A673 (cell line): ENCODE measurements around the gene TCF15.

ENCODE experiments used
- EZH2 ChIP-seq: fragments of 200-600 bp; sonication (generic); IDR thresholded peaks from 2 replicates; pipeline ENCODE4 v1.6.1; 2017; ENCODE audit warnings: borderline replicate concordance, low read depth, mild to moderate bottlenecking, mixed read lengths, antibody characterized with exemption, low read length; ENCODE audit not compliant: poor library complexity, severe bottlenecking
- TF ChIP-seq, protein P1 (sequence below): fragments of 300-800, 200-600 bp; sonication (generic); conservative IDR thresholded peaks from 2 replicates; pipeline ENCODE4 v1.5.1; 2017; ENCODE audit warnings: low read depth, mild to moderate bottlenecking, antibody characterized with exemption, low read length, moderate library complexity, mixed read lengths

DNA sequence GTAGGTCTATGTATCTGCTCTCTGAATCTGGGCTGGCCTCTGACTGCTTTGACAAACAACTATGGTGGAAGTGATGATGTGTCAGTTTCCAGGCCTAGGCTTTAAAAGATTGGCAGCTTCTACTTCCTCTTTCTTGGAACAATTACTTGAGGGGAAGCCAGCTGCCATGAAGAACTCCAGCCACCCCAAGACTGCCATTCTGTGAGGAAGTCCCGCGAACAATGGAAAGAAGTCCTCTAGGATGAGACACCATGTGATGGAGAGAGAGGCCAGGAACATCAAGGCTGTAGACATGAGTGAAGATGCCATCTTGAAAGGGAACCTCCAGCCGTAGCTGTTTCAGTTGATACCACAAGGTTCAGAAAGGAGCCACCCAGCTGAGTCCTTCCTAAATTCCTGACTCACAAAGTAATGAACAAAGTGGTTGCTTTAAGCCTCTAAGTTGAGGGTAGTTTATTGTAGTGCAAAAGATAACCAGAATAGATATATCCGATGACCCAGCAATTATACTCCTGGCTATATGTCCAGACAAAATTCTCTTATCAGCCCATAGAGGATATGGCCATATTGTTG is 15.3 kb upstream of the TCF15 start:
- TF ChIP-seq EZH2, result no peak
- TF ChIP-seq, protein P1, sequence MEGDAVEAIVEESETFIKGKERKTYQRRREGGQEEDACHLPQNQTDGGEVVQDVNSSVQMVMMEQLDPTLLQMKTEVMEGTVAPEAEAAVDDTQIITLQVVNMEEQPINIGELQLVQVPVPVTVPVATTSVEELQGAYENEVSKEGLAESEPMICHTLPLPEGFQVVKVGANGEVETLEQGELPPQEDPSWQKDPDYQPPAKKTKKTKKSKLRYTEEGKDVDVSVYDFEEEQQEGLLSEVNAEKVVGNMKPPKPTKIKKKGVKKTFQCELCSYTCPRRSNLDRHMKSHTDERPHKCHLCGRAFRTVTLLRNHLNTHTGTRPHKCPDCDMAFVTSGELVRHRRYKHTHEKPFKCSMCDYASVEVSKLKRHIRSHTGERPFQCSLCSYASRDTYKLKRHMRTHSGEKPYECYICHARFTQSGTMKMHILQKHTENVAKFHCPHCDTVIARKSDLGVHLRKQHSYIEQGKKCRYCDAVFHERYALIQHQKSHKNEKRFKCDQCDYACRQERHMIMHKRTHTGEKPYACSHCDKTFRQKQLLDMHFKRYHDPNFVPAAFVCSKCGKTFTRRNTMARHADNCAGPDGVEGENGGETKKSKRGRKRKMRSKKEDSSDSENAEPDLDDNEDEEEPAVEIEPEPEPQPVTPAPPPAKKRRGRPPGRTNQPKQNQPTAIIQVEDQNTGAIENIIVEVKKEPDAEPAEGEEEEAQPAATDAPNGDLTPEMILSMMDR, result no peak
